Measurements from ENCODE around the gene RNF144B.
"Not testable (repeated sequence)": the region's sequence is repeated elsewhere in the genome, so short reads cannot be mapped to it uniquely, and the experiment has no call there.

- TF ChIP-seq, protein P1, sequence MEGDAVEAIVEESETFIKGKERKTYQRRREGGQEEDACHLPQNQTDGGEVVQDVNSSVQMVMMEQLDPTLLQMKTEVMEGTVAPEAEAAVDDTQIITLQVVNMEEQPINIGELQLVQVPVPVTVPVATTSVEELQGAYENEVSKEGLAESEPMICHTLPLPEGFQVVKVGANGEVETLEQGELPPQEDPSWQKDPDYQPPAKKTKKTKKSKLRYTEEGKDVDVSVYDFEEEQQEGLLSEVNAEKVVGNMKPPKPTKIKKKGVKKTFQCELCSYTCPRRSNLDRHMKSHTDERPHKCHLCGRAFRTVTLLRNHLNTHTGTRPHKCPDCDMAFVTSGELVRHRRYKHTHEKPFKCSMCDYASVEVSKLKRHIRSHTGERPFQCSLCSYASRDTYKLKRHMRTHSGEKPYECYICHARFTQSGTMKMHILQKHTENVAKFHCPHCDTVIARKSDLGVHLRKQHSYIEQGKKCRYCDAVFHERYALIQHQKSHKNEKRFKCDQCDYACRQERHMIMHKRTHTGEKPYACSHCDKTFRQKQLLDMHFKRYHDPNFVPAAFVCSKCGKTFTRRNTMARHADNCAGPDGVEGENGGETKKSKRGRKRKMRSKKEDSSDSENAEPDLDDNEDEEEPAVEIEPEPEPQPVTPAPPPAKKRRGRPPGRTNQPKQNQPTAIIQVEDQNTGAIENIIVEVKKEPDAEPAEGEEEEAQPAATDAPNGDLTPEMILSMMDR (IDR thresholded peaks at IDR 0.05): not testable (repeated sequence)
- TF ChIP-seq, protein P2, sequence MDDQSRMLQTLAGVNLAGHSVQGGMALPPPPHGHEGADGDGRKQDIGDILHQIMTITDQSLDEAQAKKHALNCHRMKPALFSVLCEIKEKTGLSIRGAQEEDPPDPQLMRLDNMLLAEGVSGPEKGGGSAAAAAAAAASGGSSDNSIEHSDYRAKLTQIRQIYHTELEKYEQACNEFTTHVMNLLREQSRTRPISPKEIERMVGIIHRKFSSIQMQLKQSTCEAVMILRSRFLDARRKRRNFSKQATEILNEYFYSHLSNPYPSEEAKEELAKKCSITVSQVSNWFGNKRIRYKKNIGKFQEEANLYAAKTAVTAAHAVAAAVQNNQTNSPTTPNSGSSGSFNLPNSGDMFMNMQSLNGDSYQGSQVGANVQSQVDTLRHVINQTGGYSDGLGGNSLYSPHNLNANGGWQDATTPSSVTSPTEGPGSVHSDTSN (IDR thresholded peaks at IDR 0.05): not testable (repeated sequence)
- TF ChIP-seq, protein P3, sequence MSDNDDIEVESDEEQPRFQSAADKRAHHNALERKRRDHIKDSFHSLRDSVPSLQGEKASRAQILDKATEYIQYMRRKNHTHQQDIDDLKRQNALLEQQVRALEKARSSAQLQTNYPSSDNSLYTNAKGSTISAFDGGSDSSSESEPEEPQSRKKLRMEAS (IDR thresholded peaks at IDR 0.05): not testable (repeated sequence)
- TF ChIP-seq, protein P4, sequence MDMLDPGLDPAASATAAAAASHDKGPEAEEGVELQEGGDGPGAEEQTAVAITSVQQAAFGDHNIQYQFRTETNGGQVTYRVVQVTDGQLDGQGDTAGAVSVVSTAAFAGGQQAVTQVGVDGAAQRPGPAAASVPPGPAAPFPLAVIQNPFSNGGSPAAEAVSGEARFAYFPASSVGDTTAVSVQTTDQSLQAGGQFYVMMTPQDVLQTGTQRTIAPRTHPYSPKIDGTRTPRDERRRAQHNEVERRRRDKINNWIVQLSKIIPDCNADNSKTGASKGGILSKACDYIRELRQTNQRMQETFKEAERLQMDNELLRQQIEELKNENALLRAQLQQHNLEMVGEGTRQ (IDR thresholded peaks at IDR 0.05): not testable (repeated sequence)
- TF ChIP-seq RFX5 (IDR thresholded peaks at IDR 0.05); MAFK (IDR thresholded peaks at IDR 0.05; ENCODE audit: partially characterized antibody); POLR2A (IDR thresholded peaks at IDR 0.05; ENCODE audit: low read length); SREBF2 (IDR thresholded peaks at IDR 0.05); SMC3 (IDR thresholded peaks at IDR 0.05); KDM5A (IDR thresholded peaks at IDR 0.05); NFE2L2 (conservative IDR thresholded peaks at IDR 0.05; ENCODE audit: low read length); CHD2 (IDR thresholded peaks at IDR 0.05; ENCODE audit: low read length, partially characterized antibody): not testable (repeated sequence)
Measured at GRCh38 chr6:18458086-18458485, 70.9 kb downstream of the RNF144B start.
